ENCODE measurements around the gene HTT. TPM values are rescaled to one million over a fixed set of nuclear protein-coding genes. Genes with fewer than 3 reads are reported as not detected.

HTT gene
- total RNA-seq, 2 donors from 2014 or later, result 56.3 to 89.5 TPM

- H3K36me3 ChIP-seq, result no peaks in the 10 kb centered on the region
Measured at GRCh38 chr4:3096202-3096601, 21.7 kb downstream of the HTT start.

GRCh38 chr4:3098346-3098745, 23.9 kb downstream of the HTT start:
- Histone ChIP-seq H3K36me3 (no peaks in the 10 kb centered on the region), H3K4me1 (ENCODE audit: control insufficient read depth in 1 of 2, low read depth in 2 of 2) (no peaks in the 10 kb centered on the region), H3K27me3 (replicated peaks; ENCODE audit: insufficient read depth) (no peaks in the 10 kb centered on the region), H3K4me3 (no peak overlapping the region), H3K27ac (no peak overlapping the region), H3K9me3 (no peaks in the 10 kb centered on the region)
- TF ChIP-seq CTCF (IDR thresholded peaks at IDR 0.05), result no peak
- ATAC-seq (ENCODE audit: insufficient number of reproducible peaks, low FRiP score, low read depth), result no peak
- no peak for DNase-seq (ENCODE audit: low spot score)

More at GRCh38 chr4:3096202-3096601, 21.7 kb downstream of the HTT start:
- no peak for TF ChIP-seq CTCF (IDR thresholded peaks at IDR 0.05)
- Histone ChIP-seq H3K9me3 (no peaks in the 10 kb centered on the region), H3K27me3 (replicated peaks; ENCODE audit: insufficient read depth) (no peaks in the 10 kb centered on the region), H3K27ac (no peak overlapping the region), H3K4me1 (ENCODE audit: control insufficient read depth in 1 of 2, low read depth in 2 of 2) (no peaks in the 10 kb centered on the region), H3K4me3 (no peak overlapping the region)
- no peak for ATAC-seq (ENCODE audit: insufficient number of reproducible peaks, low FRiP score, low read depth)
- DNase-seq (ENCODE audit: low spot score), result no peak

GRCh38 chr4:3106339-3107186, 32.1 kb downstream of the HTT start:
- ATAC-seq (ENCODE audit: insufficient number of reproducible peaks, low FRiP score, low read depth) (peak; percentile 99), DNase-seq (ENCODE audit: low spot score) (peak; percentile 77)
- TF ChIP-seq CTCF (IDR thresholded peaks at IDR 0.05), result peak; percentile 89
- Histone ChIP-seq H3K36me3 (peaks cover 11% of the 10 kb centered on the region), H3K9me3 (no peaks in the 10 kb centered on the region), H3K27ac (peak overlapping the region in 1 of 2 donors; percentile 30), H3K27me3 (replicated peaks; ENCODE audit: insufficient read depth) (no peaks in the 10 kb centered on the region), H3K4me1 (ENCODE audit: control insufficient read depth in 1 of 2, low read depth in 2 of 2) (peaks cover 4% of the 10 kb centered on the region in 2 donors), H3K4me3 (no peak overlapping the region)

- no peak overlapping the region for H3K4me3 ChIP-seq
- no peak for TF ChIP-seq CTCF (IDR thresholded peaks at IDR 0.05)
- no peaks in the 10 kb centered on the region for H3K9me3 ChIP-seq
- DNase-seq (ENCODE audit: low spot score), result no peak
- peak overlapping the region in 1 of 2 donors; percentile 19 for H3K27ac ChIP-seq
- H3K36me3 ChIP-seq, result peaks cover 11% of the 10 kb centered on the region
- H3K27me3 ChIP-seq (replicated peaks; ENCODE audit: insufficient read depth), result no peaks in the 10 kb centered on the region
- peaks cover 4% of the 10 kb centered on the region in 2 donors for H3K4me1 ChIP-seq (ENCODE audit: control insufficient read depth in 1 of 2, low read depth in 2 of 2)
- no peak for ATAC-seq (ENCODE audit: insufficient number of reproducible peaks, low FRiP score, low read depth)
Measured at GRCh38 chr4:3107271-3107670, 32.8 kb downstream of the HTT start.

- peaks cover 11% of the 10 kb centered on the region for H3K36me3 ChIP-seq
- ATAC-seq (ENCODE audit: insufficient number of reproducible peaks, low FRiP score, low read depth), result no peak
Measured at GRCh38 chr4:3107691-3108121, 33.2 kb downstream of the HTT start.

More at GRCh38 chr4:3107691-3108121, 33.2 kb downstream of the HTT start:
- no peak overlapping the region for H3K4me3 ChIP-seq
- no peak overlapping the region for H3K27ac ChIP-seq
- peaks cover 4% of the 10 kb centered on the region in 2 donors for H3K4me1 ChIP-seq (ENCODE audit: control insufficient read depth in 1 of 2, low read depth in 2 of 2)
- no peaks in the 10 kb centered on the region for H3K9me3 ChIP-seq
- DNase-seq (ENCODE audit: low spot score), result no peak
- no peaks in the 10 kb centered on the region for H3K27me3 ChIP-seq (replicated peaks; ENCODE audit: insufficient read depth)
- no peak for TF ChIP-seq CTCF (IDR thresholded peaks at IDR 0.05)

All from thoracic aorta (tissue), 2 donors.